IMR-90 (cell line): ENCODE measurements around the gene COLEC12. TPM values are rescaled to one million over a fixed set of nuclear protein-coding genes. Genes with fewer than 3 reads are reported as not detected.

Experiments
- ATAC-seq: fragments of 200-7000 bp; cut with Tn5 transposase; 2 replicates; pipeline ENCODE4 v1.9.1; 2020; ENCODE audit warnings: low read depth, mild to moderate bottlenecking, moderate library complexity
- BruUV-seq: library from RNA; stranded (reverse); fragments of 400-500 nt; replicated peaks from 2 replicates; lab custom pipeline; 2021; lab: Mats Ljungman, UMichigan
- CTCF ChIA-PET: fragments of 300-600 bp; formaldehyde crosslinking; extraction: SDS; loops from one replicate; lab custom pipeline; 2021; ENCODE audit warnings: antibody characterized with exemption; lab: Yijun Ruan, JAX
- POLR2A ChIA-PET: fragments of 300-600 bp; sonication (Branson Sonifier 250); formaldehyde crosslinking; loops from one replicate; lab custom pipeline; 2022; ENCODE audit warnings: antibody characterized with exemption; ENCODE audit not compliant: unreplicated experiment; lab: Charles Lee
- DNase-seq: peaks from one replicate; pipeline ENCODE4 v3.0.0; 2013
- H2AFZ ChIP-seq: replicated peaks from 2 replicates; pipeline ENCODE3; 2013; ENCODE audit warnings: low read length, mild to moderate bottlenecking; ENCODE audit not compliant: poor library complexity
- H2AK5ac ChIP-seq: 2 replicates; pipeline ENCODE4 v1.6.1; 2013; ENCODE audit warnings: low read depth, low read length, inconsistent platforms
- H2AK9ac ChIP-seq: replicated peaks from 2 replicates; pipeline ENCODE3; 2013; ENCODE audit warnings: mild to moderate bottlenecking, low read depth, low read length, moderate library complexity; ENCODE audit not compliant: poor library complexity
- H2BK120ac ChIP-seq: 2 replicates; pipeline ENCODE4 v1.6.1; 2013; ENCODE audit warnings: low read depth, low read length, inconsistent platforms
- H2BK15ac ChIP-seq: 3 replicates; pipeline ENCODE4 v1.6.1; 2013; ENCODE audit warnings: low read depth, low read length, inconsistent platforms
- H2BK20ac ChIP-seq: 2 replicates; pipeline ENCODE4 v1.6.1; 2013; ENCODE audit warnings: low read depth, mild to moderate bottlenecking, inconsistent platforms, low read length, moderate library complexity
- H2BK5ac ChIP-seq: 2 replicates; pipeline ENCODE4 v1.6.1; 2013; ENCODE audit warnings: mild to moderate bottlenecking, low read depth, low read length, inconsistent platforms; ENCODE audit not compliant: poor library complexity, severe bottlenecking
- H3K14ac ChIP-seq: replicated peaks from 2 replicates; pipeline ENCODE4 v1.6.1; 2013; ENCODE audit warnings: low read depth, low read length, inconsistent platforms
- H3K18ac ChIP-seq: 2 replicates; pipeline ENCODE4 v1.6.1; 2013; ENCODE audit warnings: low read depth, low read length, control low read depth
- H3K23ac ChIP-seq: 2 replicates; pipeline ENCODE4 v1.6.1; 2013; ENCODE audit warnings: low read depth, low read length, inconsistent platforms
- H3K27ac ChIP-seq: 2 replicates; pipeline ENCODE4 v1.5.1; 2013; ENCODE audit warnings: mild to moderate bottlenecking, control low read depth, low read length; ENCODE audit not compliant: insufficient read depth
- H3K27me3 ChIP-seq: 2 replicates; pipeline ENCODE4 v1.6.1; 2013; ENCODE audit warnings: low read length; ENCODE audit not compliant: control insufficient read depth, insufficient read depth
- H3K36me3 ChIP-seq: 2 replicates; pipeline ENCODE4 v1.6.1; 2013; ENCODE audit warnings: low read length, mixed read lengths; ENCODE audit not compliant: control insufficient read depth, insufficient read depth
- H3K4ac ChIP-seq: 2 replicates; pipeline ENCODE4 v1.6.1; 2013; ENCODE audit warnings: low read depth, low read length, inconsistent platforms
- H3K4me1 ChIP-seq: 2 replicates; pipeline ENCODE4 v1.6.1; 2013; ENCODE audit warnings: low read length, mixed read lengths; ENCODE audit not compliant: control insufficient read depth, insufficient read depth
- H3K4me2 ChIP-seq: 2 replicates; pipeline ENCODE4 v1.6.1; 2013; ENCODE audit warnings: low read depth, mild to moderate bottlenecking, control low read depth, low read length, moderate library complexity
- H3K4me3 ChIP-seq: 2 replicates; pipeline ENCODE4 v1.5.1; 2013; ENCODE audit warnings: low read depth, mild to moderate bottlenecking, control low read depth, low read length, moderate library complexity; ENCODE audit not compliant: insufficient read depth
- H3K56ac ChIP-seq: 2 replicates; pipeline ENCODE4 v1.6.1; 2013; ENCODE audit warnings: low read length, inconsistent platforms; ENCODE audit not compliant: insufficient read depth; ENCODE audit errors: extremely low read depth
- H3K79me1 ChIP-seq, 2 experiments: 2 replicates each; pipeline ENCODE4 v1.6.1; 2013; ENCODE audit warnings: low read length in 2 of 2, inconsistent platforms in 1 of 2, low read depth in 1 of 2
- H3K9ac ChIP-seq: 2 replicates; pipeline ENCODE4 v1.6.1; 2013; ENCODE audit warnings: low read depth, low read length, control low read depth
- H3K9me1 ChIP-seq: 2 replicates; pipeline ENCODE4 v1.6.1; 2013; ENCODE audit warnings: low read length, inconsistent platforms; ENCODE audit not compliant: insufficient read depth
- H3K9me3 ChIP-seq: 2 replicates; pipeline ENCODE4 v1.6.1; 2013; ENCODE audit warnings: low read length; ENCODE audit not compliant: control insufficient read depth, insufficient read depth
- H4K20me1 ChIP-seq: 2 replicates; pipeline ENCODE4 v1.6.1; 2013; ENCODE audit warnings: low read length, inconsistent platforms; ENCODE audit not compliant: insufficient read depth
- H4K5ac ChIP-seq: 2 replicates; pipeline ENCODE4 v1.6.1; 2013; ENCODE audit warnings: mild to moderate bottlenecking, low read depth, low read length, control low read depth
- H4K8ac ChIP-seq, 2 experiments: 2 replicates each; pipeline ENCODE4 v1.6.1; 2013; ENCODE audit warnings: low read depth in 2 of 2, low read length in 2 of 2, control low read depth in 1 of 2, inconsistent platforms in 1 of 2
- H4K91ac ChIP-seq: 2 replicates; pipeline ENCODE4 v1.6.1; 2013; ENCODE audit warnings: low read depth, low read length, inconsistent platforms; ENCODE audit not compliant: insufficient read depth
- CHD1 ChIP-seq: IDR thresholded peaks from 2 replicates; pipeline ENCODE4 v1.6.1; 2012; ENCODE audit warnings: low read depth, low read length, improper control_type of control experiment
- NFE2L2 ChIP-seq: fragments of 150-350 bp; IDR thresholded peaks from 2 replicates; pipeline ENCODE4 v1.6.1; 2016; ENCODE audit warnings: low read depth, mild to moderate bottlenecking, low read length
- RFX5 ChIP-seq: IDR thresholded peaks from 2 replicates; pipeline ENCODE4 v1.8.0; 2012; ENCODE audit warnings: low read depth, mild to moderate bottlenecking, low read length, moderate library complexity
- WGBS, 2 experiments: methylation state at CpG; one replicate each; pipeline versions ENCODE4 v1.1.5 to v1.1.7; 2013; ENCODE audit warnings: missing lambda C conversion rate in 2 of 2; ENCODE audit not compliant: insufficient read length in 1 of 2; ENCODE audit errors: extremely low coverage in 2 of 2; 5-methylcytosine and 5-hydroxymethylcytosine counted together
- dilution Hi-C: fragments of 300-500 bp; cut with HindIII; formaldehyde crosslinking; loops from one replicate; pipeline ENCODE4 v1.14.3; 2018; ENCODE audit warnings: low sequenced_read_pairs; ENCODE audit not compliant: unreplicated experiment
- in situ Hi-C: fragments of 300-500 bp; cut with MboI; formaldehyde crosslinking; loops from 3 replicates; pipeline ENCODE4 v1.14.3; 2019; ENCODE audit warnings: low sequenced_read_pairs, inconsistent platforms, mixed read lengths
- intact Hi-C: fragments of 100-400 bp; cut with micrococcal nuclease; formaldehyde crosslinking; loops from 2 replicates; pipeline ENCODE4 v1.10.0; 2022
- polyA plus RNA-seq, 3 experiments: library from polyadenylated mRNA; depleted of rRNA; stranded (reverse); fragments of >200 nt; gene quantifications; 2 replicates each; pipeline ENCODE4 v1.2.3, GENCODE V29; 2012; ENCODE audit warnings: low replicate concordance in 1 of 3
- total RNA-seq: library from RNA; depleted of rRNA; stranded (reverse); fragments of >200 nt; gene quantifications from 2 replicates; pipeline ENCODE4 v1.2.3, GENCODE V29; 2012
- TF ChIP-seq, protein P1 (sequence below): fragments of 150-350 bp; IDR thresholded peaks from 2 replicates; pipeline ENCODE4 v1.6.1; 2016; ENCODE audit warnings: low read depth, mild to moderate bottlenecking, low read length, moderate library complexity, borderline replicate concordance

COLEC12 gene
- total and polyA plus RNA-seq, 2 of the 4 experiments (the other 2 are of a cell fraction): 1.0 to 2.3 TPM

- H3K9me1 ChIP-seq: no peaks in the 10 kb centered on the region
- no peak overlapping the region for H2BK120ac ChIP-seq
- H3K9me3 ChIP-seq: no peaks in the 10 kb centered on the region
- H3K23ac ChIP-seq: no peak overlapping the region
- H2AFZ ChIP-seq: no peak overlapping the region
- in situ Hi-C loops: no loop called here
- H4K5ac ChIP-seq: no peak overlapping the region
- no peaks in the 10 kb centered on the region for H3K79me1 ChIP-seq
- H3K27ac ChIP-seq: no peak overlapping the region
- H3K14ac ChIP-seq: no peak overlapping the region
- ChIA-PET POLR2A (no interaction called here), CTCF (interaction anchor here (0.7 kb wide), 1 partner anchor 328 kb away, joined by 3 read pairs; no protein-coding TSS in a partner anchor)
- no peak overlapping the region for H3K18ac ChIP-seq
- no peak overlapping the region for H4K8ac ChIP-seq
- no peak overlapping the region for H3K4me2 ChIP-seq
- ATAC-seq: no peak
- H3K27me3 ChIP-seq: peaks cover 13% of the 10 kb centered on the region
- H3K4me3 ChIP-seq: no peak overlapping the region
- H2AK9ac ChIP-seq: no peak overlapping the region
- H2BK5ac ChIP-seq: no peak overlapping the region
- H4K91ac ChIP-seq: no peak overlapping the region
- no peaks in the 10 kb centered on the region for H4K20me1 ChIP-seq
- no CpG with 5 or more reads among the region's 1 CpG for WGBS, 2 experiments
- H3K9ac ChIP-seq: no peak overlapping the region
- H3K4me1 ChIP-seq: no peaks in the 10 kb centered on the region
- intact Hi-C loops: loop anchor here (5.0 kb wide), 1 partner anchor 208 kb away; no protein-coding TSS in a partner anchor
- no peak overlapping the region for H2BK20ac ChIP-seq
- H3K56ac ChIP-seq: no peak overlapping the region
- no peak for TF ChIP-seq CHD1
- no peak for TF ChIP-seq NFE2L2
- TF ChIP-seq RFX5: no peak
- TF ChIP-seq, protein P1, sequence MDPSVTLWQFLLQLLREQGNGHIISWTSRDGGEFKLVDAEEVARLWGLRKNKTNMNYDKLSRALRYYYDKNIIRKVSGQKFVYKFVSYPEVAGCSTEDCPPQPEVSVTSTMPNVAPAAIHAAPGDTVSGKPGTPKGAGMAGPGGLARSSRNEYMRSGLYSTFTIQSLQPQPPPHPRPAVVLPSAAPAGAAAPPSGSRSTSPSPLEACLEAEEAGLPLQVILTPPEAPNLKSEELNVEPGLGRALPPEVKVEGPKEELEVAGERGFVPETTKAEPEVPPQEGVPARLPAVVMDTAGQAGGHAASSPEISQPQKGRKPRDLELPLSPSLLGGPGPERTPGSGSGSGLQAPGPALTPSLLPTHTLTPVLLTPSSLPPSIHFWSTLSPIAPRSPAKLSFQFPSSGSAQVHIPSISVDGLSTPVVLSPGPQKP: no peak
- H2BK15ac ChIP-seq: no peak overlapping the region
- BruUV-seq: no TSS peak
- H3K36me3 ChIP-seq: no peaks in the 10 kb centered on the region
- H3K4ac ChIP-seq: no peak overlapping the region
- H2AK5ac ChIP-seq: no peak overlapping the region
- dilution Hi-C loops: no loop called here
- DNase-seq: no peak
These were observed 211.5 kb downstream of the COLEC12 start for GRCh38 chr18:289026-289425.
